Common myeloid progenitor, CD34-positive (primary cell): Measurements from ENCODE around the gene IQCE.
"Not testable (repeated sequence)": the region's sequence is repeated elsewhere in the genome, so short reads cannot be mapped to it uniquely, and the experiment has no call there.

Experiments
- CTCF ChIA-PET: fragments of 350-600 bp; sonication (Branson Sonifier 250); formaldehyde crosslinking; loops from one replicate; lab custom pipeline; 2021; ENCODE audit warnings: antibody characterized with exemption; lab: Charles Lee
- POLR2A ChIA-PET: fragments of 350-600 bp; sonication (Branson Sonifier 250); formaldehyde crosslinking; loops from one replicate; lab custom pipeline; 2021; ENCODE audit warnings: antibody characterized with exemption; lab: Charles Lee
- DNase-seq, 3 donors: peaks; one replicate each; pipeline versions ENCODE4 v3.0.0 to v3.0.0-alpha.2; 2013
- H3K27ac ChIP-seq, 2 experiments: 1 replicate in 1 of 2; 2 replicates in 1 of 2; pipeline ENCODE4 v1.7.0; 2013; ENCODE audit warnings: inconsistent platforms in 2 of 2, low read length in 2 of 2, mild to moderate bottlenecking in 2 of 2, low read depth in 1 of 2, moderate library complexity in 1 of 2; ENCODE audit not compliant: severe bottlenecking in 2 of 2, insufficient read depth in 1 of 2, poor library complexity in 1 of 2
- H3K27me3 ChIP-seq, 5 experiments: replicated peaks in 2 of 5; 1 replicate in 3 of 5; 2 replicates in 2 of 5; pipeline versions ENCODE4 v1.6.1 to v1.7.0; 2013; ENCODE audit warnings: low read length in 4 of 5, mild to moderate bottlenecking in 2 of 5, moderate library complexity in 2 of 5, inconsistent platforms in 1 of 5; ENCODE audit not compliant: insufficient read depth in 5 of 5, control insufficient read depth in 4 of 5
- H3K36me3 ChIP-seq, 4 experiments: 1 replicate in 2 of 4; 2 replicates in 2 of 4; pipeline versions ENCODE4 v1.6.1 to v1.7.0; 2013; ENCODE audit warnings: low read length in 3 of 4, control low read depth in 1 of 4, mild to moderate bottlenecking in 1 of 4; ENCODE audit not compliant: control insufficient read depth in 4 of 4, insufficient read depth in 4 of 4
- H3K4me1 ChIP-seq, 4 experiments: 1 replicate in 3 of 4; 2 replicates in 1 of 4; pipeline versions ENCODE4 v1.6.1 to v1.7.1; 2013; ENCODE audit warnings: low read length in 3 of 4, mild to moderate bottlenecking in 3 of 4, control low read depth in 1 of 4, inconsistent platforms in 1 of 4, moderate library complexity in 1 of 4; ENCODE audit not compliant: control insufficient read depth in 4 of 4, insufficient read depth in 4 of 4; ENCODE audit errors: control extremely low read depth in 1 of 4
- H3K4me3 ChIP-seq, 7 experiments: 1 replicate in 4 of 7; 2 replicates in 3 of 7; pipeline versions ENCODE4 v1.5.1 to v1.7.0; 2013; ENCODE audit warnings: mild to moderate bottlenecking in 7 of 7, low read length in 6 of 7, moderate library complexity in 6 of 7, inconsistent platforms in 2 of 7, low read depth in 2 of 7, control low read depth in 1 of 7; ENCODE audit not compliant: insufficient read depth in 4 of 7, control insufficient read depth in 1 of 7; ENCODE audit errors: extremely low read depth in 1 of 7
- H3K9me3 ChIP-seq, 5 experiments: 1 replicate in 4 of 5; 2 replicates in 1 of 5; pipeline versions ENCODE4 v1.6.1 to v1.7.1; 2013; ENCODE audit warnings: low read length in 4 of 5, mild to moderate bottlenecking in 2 of 5, inconsistent platforms in 1 of 5, low read depth in 1 of 5, moderate library complexity in 1 of 5; ENCODE audit not compliant: control insufficient read depth in 4 of 5, insufficient read depth in 2 of 5; ENCODE audit errors: control extremely low read depth in 1 of 5
- WGBS: methylation state at CpG from one replicate; pipeline ENCODE4 v1.1.5; 2013; ENCODE audit not compliant: insufficient coverage; 5-methylcytosine and 5-hydroxymethylcytosine counted together

Gene IQCE

DNA sequence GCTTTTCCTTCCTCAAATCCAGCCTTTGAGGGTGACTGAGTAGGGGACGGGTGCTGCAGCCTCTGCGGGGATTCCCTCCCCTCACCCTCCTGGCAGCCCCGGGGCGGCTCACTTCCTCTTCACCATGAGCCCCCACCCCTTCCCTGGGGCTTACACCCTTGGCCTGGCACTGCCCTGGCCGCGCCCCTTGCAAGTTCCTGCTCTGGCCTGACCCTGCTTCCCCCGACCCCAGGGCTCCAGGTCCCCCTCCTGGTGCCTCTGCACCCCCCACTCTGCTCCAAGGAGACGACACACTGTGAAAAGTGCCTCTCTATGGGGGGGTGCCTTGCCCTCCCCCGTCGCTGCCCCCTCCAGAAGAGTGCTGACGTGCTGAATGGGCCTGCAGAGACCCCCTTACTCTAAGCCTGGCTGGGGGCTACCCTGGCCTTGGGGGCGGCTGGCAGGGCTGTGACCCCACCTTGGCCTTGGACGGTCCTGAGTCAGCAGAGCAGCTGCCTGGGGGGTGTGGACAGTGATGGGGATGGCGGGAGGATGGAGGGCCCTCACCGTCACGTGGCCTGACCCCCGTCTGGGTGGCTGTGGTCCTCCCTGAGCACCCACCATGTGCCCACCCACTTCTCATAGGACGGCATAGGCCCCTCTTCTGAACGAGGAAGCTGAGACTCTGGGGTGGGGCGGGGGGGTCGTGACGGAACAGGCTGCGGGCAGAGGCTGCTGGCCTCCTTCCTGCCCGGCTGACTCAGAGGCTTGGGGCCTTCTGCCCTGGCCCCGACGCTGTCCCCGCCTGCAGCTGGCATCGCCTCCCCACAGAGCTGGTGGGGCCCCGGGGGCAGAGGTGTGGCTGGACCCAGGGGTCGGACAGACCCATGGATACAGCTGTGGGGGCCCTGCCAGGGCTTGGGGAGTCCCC, 29.4 kb upstream of the IQCE start:
- Histone ChIP-seq H3K4me1 (peaks cover 6 to 71% (median 66%) of the 10 kb centered on the region in 4 experiments), H3K9me3 (no peaks in the 10 kb centered on the region), H3K36me3 (peaks cover 0 to 26% (median 9%) of the 10 kb centered on the region in 4 experiments), H3K27me3 (no peaks in the 10 kb centered on the region), H3K4me3 (peak overlapping the region in 5 of 7 experiments; percentile 27 to 66 (median 50)), H3K27ac (peak overlapping the region; percentile 68 to 87)
- ChIA-PET CTCF (interaction anchor here (0.7 to 6.6 kb wide), 10 partner anchors 10 to 180 kb away, joined by 3 to 22 read pairs (median 5); partner anchors contain the start of gene IQCE), POLR2A (interaction anchor here (0.5 to 2.7 kb wide), 9 partner anchors 9 to 249 kb away, joined by 3 to 28 read pairs (median 5); partner anchors contain the start of gene BRAT1)
- under 1% methylated on average over 20 of the region's 30 CpGs for WGBS
- DNase-seq, result peak; percentile 88 to 97 (median 96)

DNA sequence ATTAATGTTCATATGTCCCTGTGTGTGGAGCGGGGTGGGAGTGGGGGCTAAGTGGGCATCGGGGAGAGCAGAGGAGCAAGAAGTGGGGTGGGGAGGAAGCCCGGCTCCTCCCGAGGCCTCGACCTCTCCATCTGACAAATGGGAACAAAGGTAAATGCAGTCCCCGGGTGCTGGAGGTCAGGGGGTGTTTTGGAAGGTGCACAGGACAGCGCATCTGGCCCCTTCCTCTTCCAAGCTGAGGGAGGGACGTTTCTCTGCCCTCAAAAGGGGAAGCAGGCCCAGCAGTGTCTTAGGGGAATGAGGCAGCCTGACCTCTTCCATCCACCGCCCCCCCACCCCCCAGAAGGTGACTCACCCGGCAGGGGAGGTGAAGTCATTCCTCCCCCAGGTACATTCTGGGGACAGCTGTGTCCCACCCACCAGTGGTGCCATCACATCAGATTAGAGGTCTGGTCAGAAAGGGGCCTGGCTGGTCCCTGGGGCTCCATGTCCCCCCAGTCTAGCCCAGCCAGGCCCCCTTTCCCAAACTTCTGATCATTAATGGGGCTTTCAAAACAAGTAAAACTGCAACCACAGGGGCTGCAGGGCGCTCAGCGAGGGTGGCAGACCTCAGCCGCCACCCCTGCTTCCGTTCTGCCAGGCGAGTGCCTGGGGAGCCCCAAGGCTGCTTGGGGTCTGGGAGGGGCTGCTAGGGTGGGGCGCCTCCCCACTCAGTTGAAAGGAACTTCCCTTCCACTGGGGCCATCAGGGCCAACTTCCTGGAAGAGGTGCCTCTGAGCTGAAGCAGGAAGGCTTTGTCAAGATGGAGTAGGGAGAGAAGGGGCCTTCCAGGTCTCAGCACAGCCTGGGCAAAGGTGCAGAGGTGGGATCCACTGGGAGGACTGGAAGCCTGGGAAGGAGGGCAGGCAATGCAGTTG, 28.4 kb upstream of the IQCE start:
- ChIA-PET POLR2A (interaction anchor here (1.1 to 2.7 kb wide), 8 partner anchors 10 to 169 kb away, joined by 3 to 28 read pairs (median 4); partner anchors contain the start of genes BRAT1 and IQCE), CTCF (interaction anchor here (0.7 to 6.6 kb wide), 6 partner anchors 10 to 28 kb away, joined by 3 to 22 read pairs (median 4); partner anchors contain the start of gene IQCE)
- Histone ChIP-seq H3K27ac (peak overlapping the region; percentile 68 to 87), H3K36me3 (peaks cover 0 to 22% (median 7%) of the 10 kb centered on the region in 4 experiments), H3K4me3 (peak overlapping the region in 4 of 7 experiments; percentile 41 to 66 (median 46)), H3K9me3 (no peaks in the 10 kb centered on the region), H3K4me1 (peaks cover 6 to 62% (median 58%) of the 10 kb centered on the region in 4 experiments), H3K27me3 (no peaks in the 10 kb centered on the region)
- DNase-seq, result peak; percentile 78 to 97 (median 94)
- 2% methylated on average over 10 of the region's 16 CpGs for WGBS

DNA sequence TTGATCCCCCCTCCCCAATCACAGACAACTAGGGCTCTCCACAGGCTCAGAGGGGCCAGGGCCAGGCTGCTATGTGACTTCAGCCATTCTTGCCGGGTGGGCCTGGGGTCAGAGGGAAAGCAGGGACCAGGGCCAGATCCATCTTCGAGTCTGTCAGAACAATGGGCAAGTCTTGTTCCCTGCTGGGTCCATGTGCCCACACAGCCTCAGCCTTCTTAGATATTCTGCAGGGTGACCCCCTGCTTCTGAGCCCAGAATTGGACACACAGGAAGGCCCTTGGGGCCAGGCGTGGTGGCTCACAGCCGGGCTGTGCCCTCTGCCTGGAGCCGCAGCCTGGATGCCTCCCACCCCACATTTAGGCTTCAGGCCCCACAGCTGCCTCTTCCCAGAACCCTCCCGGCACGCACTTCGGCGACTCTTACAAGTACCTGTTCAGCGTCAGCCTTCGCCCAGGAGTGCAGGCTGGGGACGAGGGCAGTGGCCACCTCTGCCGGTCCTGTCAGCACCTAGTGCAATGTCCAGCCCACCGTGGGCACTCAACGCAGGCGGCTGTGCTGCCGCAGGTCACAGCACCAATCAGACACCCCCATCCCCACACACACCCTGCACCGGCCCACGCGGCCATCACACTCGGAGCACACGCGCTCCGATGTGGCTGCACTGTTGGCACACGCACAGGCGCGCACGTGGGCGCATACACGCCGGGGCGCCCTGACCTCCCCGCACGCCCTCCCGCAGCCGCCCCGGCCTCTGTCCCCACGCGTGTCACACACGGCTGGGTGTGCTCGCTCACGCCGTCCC, 27.6 kb upstream of the IQCE start:
- Histone ChIP-seq H3K4me1 (peaks cover 6 to 54% (median 49%) of the 10 kb centered on the region in 4 experiments), H3K36me3 (peaks cover 0 to 14% (median 5%) of the 10 kb centered on the region in 4 experiments), H3K4me3 (peak overlapping the region in 4 of 7 experiments; percentile 8 to 41 (median 23)), H3K27ac (peak overlapping the region; percentile 68 to 87)
- not testable (repeated sequence) for DNase-seq, H3K27me3 ChIP-seq, H3K9me3 ChIP-seq
- POLR2A ChIA-PET, result interaction anchor here (1.1 to 1.2 kb wide), 2 partner anchors 28 to 168 kb away, joined by 3 read pairs; partner anchors contain the start of gene IQCE
- 91% methylated on average over 20 of the region's 43 CpGs for WGBS
- CTCF ChIA-PET, result interaction anchor here (1.6 to 6.6 kb wide), 2 partner anchors 9 to 21 kb away, joined by 6 to 22 read pairs; no protein-coding TSS in a partner anchor

DNA sequence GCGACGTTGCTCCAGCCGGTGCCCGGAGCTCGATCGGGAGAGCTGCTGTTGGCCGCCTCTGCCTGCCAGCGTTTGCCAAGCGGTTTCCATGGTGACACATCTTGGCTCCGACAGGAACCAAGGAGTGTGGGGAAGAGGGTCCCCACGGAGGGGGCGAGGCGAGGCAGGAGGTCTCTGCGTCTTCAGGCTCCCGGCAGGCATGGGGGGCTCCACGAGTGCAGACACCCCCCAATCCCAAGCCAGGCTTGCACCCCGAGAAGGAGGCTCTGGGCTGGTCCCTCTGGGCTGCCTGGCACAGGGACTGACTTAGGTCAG, 27.0 kb upstream of the IQCE start:
- DNase-seq, H3K36me3 ChIP-seq, H3K27me3 ChIP-seq, POLR2A ChIA-PET, H3K27ac ChIP-seq, H3K4me3 ChIP-seq, H3K9me3 ChIP-seq, CTCF ChIA-PET: not testable (repeated sequence)
- WGBS, result 98% methylated on average over 8 of the region's 17 CpGs
- peaks cover 6 to 49% (median 47%) of the 10 kb centered on the region in 4 experiments for H3K4me1 ChIP-seq

DNA sequence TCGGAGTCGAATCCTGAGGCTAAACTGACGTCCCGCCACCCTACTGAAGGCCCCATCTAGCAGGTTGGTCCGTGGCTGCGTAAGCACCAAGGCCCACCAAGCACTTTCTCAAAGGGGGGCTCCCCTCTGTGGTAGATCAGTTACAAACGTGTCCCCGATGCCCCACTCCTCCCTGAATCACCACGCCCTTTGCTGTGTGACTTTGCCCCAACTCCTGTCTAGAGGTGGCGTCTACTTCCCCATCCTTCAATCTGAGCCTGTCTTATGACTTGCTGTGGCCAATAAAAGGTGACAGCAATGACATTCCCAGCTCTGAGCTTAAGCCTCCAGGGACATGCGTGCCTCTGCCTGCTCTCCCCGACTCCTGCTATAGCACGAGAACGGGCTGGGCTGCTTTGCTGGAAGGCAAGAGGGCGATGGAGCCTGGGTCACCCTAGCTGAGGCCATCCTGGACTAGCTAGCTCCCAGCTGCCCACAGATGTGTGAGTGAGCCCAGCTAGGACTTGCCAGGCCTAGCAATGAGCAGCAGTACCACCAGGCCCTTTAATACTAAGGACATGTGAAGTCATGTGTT, 26.5 kb upstream of the IQCE start:
- DNase-seq, H3K4me3 ChIP-seq, H3K27me3 ChIP-seq, H3K9me3 ChIP-seq, CTCF ChIA-PET, H3K27ac ChIP-seq, POLR2A ChIA-PET, H3K36me3 ChIP-seq: not testable (repeated sequence)
- peaks cover 6 to 44% (median 42%) of the 10 kb centered on the region in 4 experiments for H3K4me1 ChIP-seq
- 83% methylated on average over 6 of the region's 15 CpGs for WGBS

DNA sequence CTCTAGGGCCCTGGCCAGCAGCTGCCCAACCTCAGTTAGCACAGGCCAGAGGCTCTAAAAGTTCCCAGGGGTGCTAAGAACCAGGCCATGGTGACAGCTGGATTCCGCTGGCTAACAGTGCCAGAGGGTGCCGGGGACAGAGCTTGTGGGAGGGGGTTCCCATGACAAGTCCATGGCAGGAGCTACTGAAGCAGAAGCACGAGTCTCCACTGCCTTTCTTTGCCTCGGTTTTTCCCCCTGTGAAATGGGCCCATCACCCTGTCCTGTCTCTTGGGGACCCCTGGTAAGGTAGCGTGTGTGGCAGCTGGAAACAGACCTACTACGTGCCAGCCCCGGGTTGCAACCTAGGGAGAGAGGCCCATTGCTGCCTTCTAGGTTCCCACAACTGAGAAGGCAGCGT, 26.0 kb upstream of the IQCE start:
- WGBS, result no CpG with 5 or more reads among the region's 8 CpGs
- POLR2A ChIA-PET, H3K4me3 ChIP-seq, CTCF ChIA-PET, H3K36me3 ChIP-seq, DNase-seq, H3K27ac ChIP-seq, H3K9me3 ChIP-seq, H3K27me3 ChIP-seq: not testable (repeated sequence)
- H3K4me1 ChIP-seq, result peaks cover 6 to 39% (median 37%) of the 10 kb centered on the region in 4 experiments
